K562 (cell line): ENCODE data around the gene PLCD1. TPM values are rescaled to one million over a fixed set of nuclear protein-coding genes. Genes with fewer than 3 reads are reported as not detected.

ENCODE experiments used
- CBX3 ChIP-seq, 2 experiments: IDR thresholded peaks; 1 replicate in 1 of 2; 2 replicates in 1 of 2; pipeline ENCODE4 v1.6.1; 2012; ENCODE audit warnings: inconsistent platforms in 2 of 2, low read length in 2 of 2, borderline replicate concordance in 1 of 2, control low read depth in 1 of 2
- DEAF1 ChIP-seq: fragments of 450-650 bp; formaldehyde crosslinking; IDR thresholded peaks from 2 replicates; pipeline ENCODE4 v1.4.0; 2020; ENCODE audit warnings: mild to moderate bottlenecking, moderate library complexity
- ESRRA ChIP-seq: fragments of 450-650 bp; IDR thresholded peaks from 2 replicates; pipeline ENCODE4 v1.6.1; 2014; ENCODE audit warnings: low read depth, mild to moderate bottlenecking, moderate library complexity, borderline replicate concordance
- EWSR1 ChIP-seq: fragments of 450-650 bp; IDR thresholded peaks from 2 replicates; pipeline ENCODE4 v1.6.1; 2018; ENCODE audit warnings: borderline replicate concordance, mild to moderate bottlenecking, low read depth, moderate library complexity; ENCODE audit not compliant: partially characterized antibody
- FOXA3 ChIP-seq, 2 experiments: fragments of 450-650 bp in 1 of 2; sonication (generic) in 1 of 2; formaldehyde crosslinking; IDR thresholded peaks in 1 of 2; conservative IDR thresholded peaks in 1 of 2; 2 replicates each; pipeline versions ENCODE4 v1.4.0 to v1.8.0; 2020 to 2022; ENCODE audit warnings: mild to moderate bottlenecking in 2 of 2, missing genetic modification reagents in 1 of 2
- XRCC4 ChIP-seq: IDR thresholded peaks from one replicate; pipeline ENCODE4 v1.6.1; 2011; ENCODE audit not compliant: insufficient read depth, insufficient read length; ENCODE audit errors: extremely low read depth
- ZKSCAN8 ChIP-seq: fragments of 200-800 bp; sonication (Bioruptor generic); IDR thresholded peaks from 2 replicates; pipeline ENCODE4 v1.6.1; 2016; ENCODE audit warnings: missing genetic modification characterization, missing compliant biosample characterization
- ZNF384 ChIP-seq: IDR thresholded peaks from 2 replicates; pipeline ENCODE4 v1.6.1; 2012; ENCODE audit warnings: low read depth, low read length, improper control_type of control experiment
- polyA plus RNA-seq, 8 experiments: library from polyadenylated mRNA; depleted of rRNA in 4 of 8; stranded (reverse) in 5 of 8; unstranded in 3 of 8; fragments of >200 nt; fragmentation: Nextera tagmentation in 2 of 8; fragmentation: Illumina TruSeq in 1 of 8; extraction: Ambion mirVana in 2 of 8; extraction: Trizol in 1 of 8; gene quantifications; 2 replicates each; pipeline versions ENCODE4 v1.2.1 to v1.2.3, GENCODE V29; 2011 to 2014; ENCODE audit warnings: inconsistent platforms in 1 of 8, missing spikeins in 1 of 8
- total RNA-seq, 7 experiments: library from RNA; depleted of rRNA in 6 of 7; stranded (reverse); fragments of >200 nt in 6 of 7; fragmentation: Illumina TruSeq in 2 of 7; extraction: Trizol in 2 of 7; gene quantifications; 2 replicates each; pipeline versions ENCODE4 v1.2.1 to v1.2.3, GENCODE V29; 2011 to 2021; ENCODE audit warnings: low replicate concordance in 1 of 7
- TF ChIP-seq, protein P1 (sequence below): fragments of 250-450 bp; sonication (Bioruptor Pico); IDR thresholded peaks from 2 replicates; pipeline ENCODE4 v1.4.0; 2020
- TF ChIP-seq, protein P2 (sequence below): fragments of 250-450 bp; sonication (Bioruptor Pico); IDR thresholded peaks from 2 replicates; pipeline ENCODE4 v1.5.0; 2020; ENCODE audit warnings: mild to moderate bottlenecking, borderline replicate concordance
- TF ChIP-seq, protein P3 (sequence below): fragments of 250-450 bp; sonication (Bioruptor Pico); IDR thresholded peaks from 2 replicates; pipeline ENCODE4 v1.4.0; 2020; ENCODE audit warnings: mild to moderate bottlenecking, moderate library complexity, borderline replicate concordance
- TF ChIP-seq, protein P4 (sequence below), 2 experiments: fragments of 250-450 bp in 1 of 2; fragments of 450-650 bp in 1 of 2; sonication (Bioruptor Pico) in 1 of 2; IDR thresholded peaks; 2 replicates each; pipeline versions ENCODE4 v1.6.1 to v1.8.0; 2016 to 2021; ENCODE audit warnings: mild to moderate bottlenecking in 2 of 2, moderate library complexity in 2 of 2, missing compliant biosample characterization in 1 of 2, missing genetic modification characterization in 1 of 2

Gene PLCD1
- total and polyA plus RNA-seq, 9 of the 15 experiments (the other 6 are each of a cell fraction or from before 2014, with no cell fraction given) = 5.4 to 209 (median 116) TPM

- TF ChIP-seq, protein P1, sequence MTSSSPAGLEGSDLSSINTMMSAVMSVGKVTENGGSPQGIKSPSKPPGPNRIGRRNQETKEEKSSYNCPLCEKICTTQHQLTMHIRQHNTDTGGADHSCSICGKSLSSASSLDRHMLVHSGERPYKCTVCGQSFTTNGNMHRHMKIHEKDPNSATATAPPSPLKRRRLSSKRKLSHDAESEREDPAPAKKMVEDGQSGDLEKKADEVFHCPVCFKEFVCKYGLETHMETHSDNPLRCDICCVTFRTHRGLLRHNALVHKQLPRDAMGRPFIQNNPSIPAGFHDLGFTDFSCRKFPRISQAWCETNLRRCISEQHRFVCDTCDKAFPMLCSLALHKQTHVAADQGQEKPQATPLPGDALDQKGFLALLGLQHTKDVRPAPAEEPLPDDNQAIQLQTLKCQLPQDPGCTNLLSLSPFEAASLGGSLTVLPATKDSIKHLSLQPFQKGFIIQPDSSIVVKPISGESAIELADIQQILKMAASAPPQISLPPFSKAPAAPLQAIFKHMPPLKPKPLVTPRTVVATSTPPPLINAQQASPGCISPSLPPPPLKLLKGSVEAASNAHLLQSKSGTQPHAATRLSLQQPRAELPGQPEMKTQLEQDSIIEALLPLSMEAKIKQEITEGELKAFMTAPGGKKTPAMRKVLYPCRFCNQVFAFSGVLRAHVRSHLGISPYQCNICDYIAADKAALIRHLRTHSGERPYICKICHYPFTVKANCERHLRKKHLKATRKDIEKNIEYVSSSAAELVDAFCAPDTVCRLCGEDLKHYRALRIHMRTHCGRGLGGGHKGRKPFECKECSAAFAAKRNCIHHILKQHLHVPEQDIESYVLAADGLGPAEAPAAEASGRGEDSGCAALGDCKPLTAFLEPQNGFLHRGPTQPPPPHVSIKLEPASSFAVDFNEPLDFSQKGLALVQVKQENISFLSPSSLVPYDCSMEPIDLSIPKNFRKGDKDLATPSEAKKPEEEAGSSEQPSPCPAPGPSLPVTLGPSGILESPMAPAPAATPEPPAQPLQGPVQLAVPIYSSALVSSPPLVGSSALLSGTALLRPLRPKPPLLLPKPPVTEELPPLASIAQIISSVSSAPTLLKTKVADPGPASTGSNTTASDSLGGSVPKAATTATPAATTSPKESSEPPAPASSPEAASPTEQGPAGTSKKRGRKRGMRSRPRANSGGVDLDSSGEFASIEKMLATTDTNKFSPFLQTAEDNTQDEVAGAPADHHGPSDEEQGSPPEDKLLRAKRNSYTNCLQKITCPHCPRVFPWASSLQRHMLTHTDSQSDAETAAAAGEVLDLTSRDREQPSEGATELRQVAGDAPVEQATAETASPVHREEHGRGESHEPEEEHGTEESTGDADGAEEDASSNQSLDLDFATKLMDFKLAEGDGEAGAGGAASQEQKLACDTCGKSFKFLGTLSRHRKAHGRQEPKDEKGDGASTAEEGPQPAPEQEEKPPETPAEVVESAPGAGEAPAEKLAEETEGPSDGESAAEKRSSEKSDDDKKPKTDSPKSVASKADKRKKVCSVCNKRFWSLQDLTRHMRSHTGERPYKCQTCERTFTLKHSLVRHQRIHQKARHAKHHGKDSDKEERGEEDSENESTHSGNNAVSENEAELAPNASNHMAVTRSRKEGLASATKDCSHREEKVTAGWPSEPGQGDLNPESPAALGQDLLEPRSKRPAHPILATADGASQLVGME (CRISPR knock-in tag) = no peak
- TF ChIP-seq ZKSCAN8 (CRISPR knock-in tag) (no peak), EWSR1 (no peak), ZNF384 (no peak), DEAF1 (CRISPR knock-in tag) (peak; percentile 19; the same call in 1 of the 2 replicates), XRCC4 (no peak), ESRRA (no peak), FOXA3 (CRISPR knock-in tag; conservative IDR thresholded peaks at IDR 0.05 in 1 of 2, IDR thresholded peaks at IDR 0.05 in 1 of 2) (peak; percentile 48 to 94; a peak in 2 of 4 replicates), CBX3 (IDR thresholded peaks at IDR 0.05; ENCODE audit: borderline replicate concordance in 1 of 2, low read length in 2 of 2) (peak in 1 of 2 experiments; percentile 40; a peak in 1 of 3 replicates)
- TF ChIP-seq, protein P2, sequence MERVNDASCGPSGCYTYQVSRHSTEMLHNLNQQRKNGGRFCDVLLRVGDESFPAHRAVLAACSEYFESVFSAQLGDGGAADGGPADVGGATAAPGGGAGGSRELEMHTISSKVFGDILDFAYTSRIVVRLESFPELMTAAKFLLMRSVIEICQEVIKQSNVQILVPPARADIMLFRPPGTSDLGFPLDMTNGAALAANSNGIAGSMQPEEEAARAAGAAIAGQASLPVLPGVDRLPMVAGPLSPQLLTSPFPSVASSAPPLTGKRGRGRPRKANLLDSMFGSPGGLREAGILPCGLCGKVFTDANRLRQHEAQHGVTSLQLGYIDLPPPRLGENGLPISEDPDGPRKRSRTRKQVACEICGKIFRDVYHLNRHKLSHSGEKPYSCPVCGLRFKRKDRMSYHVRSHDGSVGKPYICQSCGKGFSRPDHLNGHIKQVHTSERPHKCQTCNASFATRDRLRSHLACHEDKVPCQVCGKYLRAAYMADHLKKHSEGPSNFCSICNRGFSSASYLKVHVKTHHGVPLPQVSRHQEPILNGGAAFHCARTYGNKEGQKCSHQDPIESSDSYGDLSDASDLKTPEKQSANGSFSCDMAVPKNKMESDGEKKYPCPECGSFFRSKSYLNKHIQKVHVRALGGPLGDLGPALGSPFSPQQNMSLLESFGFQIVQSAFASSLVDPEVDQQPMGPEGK = no peak
- TF ChIP-seq, protein P3, sequence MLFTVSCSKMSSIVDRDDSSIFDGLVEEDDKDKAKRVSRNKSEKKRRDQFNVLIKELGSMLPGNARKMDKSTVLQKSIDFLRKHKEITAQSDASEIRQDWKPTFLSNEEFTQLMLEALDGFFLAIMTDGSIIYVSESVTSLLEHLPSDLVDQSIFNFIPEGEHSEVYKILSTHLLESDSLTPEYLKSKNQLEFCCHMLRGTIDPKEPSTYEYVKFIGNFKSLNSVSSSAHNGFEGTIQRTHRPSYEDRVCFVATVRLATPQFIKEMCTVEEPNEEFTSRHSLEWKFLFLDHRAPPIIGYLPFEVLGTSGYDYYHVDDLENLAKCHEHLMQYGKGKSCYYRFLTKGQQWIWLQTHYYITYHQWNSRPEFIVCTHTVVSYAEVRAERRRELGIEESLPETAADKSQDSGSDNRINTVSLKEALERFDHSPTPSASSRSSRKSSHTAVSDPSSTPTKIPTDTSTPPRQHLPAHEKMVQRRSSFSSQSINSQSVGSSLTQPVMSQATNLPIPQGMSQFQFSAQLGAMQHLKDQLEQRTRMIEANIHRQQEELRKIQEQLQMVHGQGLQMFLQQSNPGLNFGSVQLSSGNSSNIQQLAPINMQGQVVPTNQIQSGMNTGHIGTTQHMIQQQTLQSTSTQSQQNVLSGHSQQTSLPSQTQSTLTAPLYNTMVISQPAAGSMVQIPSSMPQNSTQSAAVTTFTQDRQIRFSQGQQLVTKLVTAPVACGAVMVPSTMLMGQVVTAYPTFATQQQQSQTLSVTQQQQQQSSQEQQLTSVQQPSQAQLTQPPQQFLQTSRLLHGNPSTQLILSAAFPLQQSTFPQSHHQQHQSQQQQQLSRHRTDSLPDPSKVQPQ (CRISPR knock-in tag) = no peak
- TF ChIP-seq, protein P4, sequence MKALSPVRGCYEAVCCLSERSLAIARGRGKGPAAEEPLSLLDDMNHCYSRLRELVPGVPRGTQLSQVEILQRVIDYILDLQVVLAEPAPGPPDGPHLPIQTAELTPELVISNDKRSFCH (CRISPR knock-in tag; IDR thresholded peaks at IDR 0.05) = no peak
- TF ChIP-seq, protein P4 (tag; IDR thresholded peaks at IDR 0.05) = no peak
Observed at GRCh38 chr3:38004415-38005075, 24.9 kb downstream of the PLCD1 start (continued).
